HG03095 (cell line): ENCODE data around the gene ZMIZ1.
"Not testable (repeated sequence)": the region's sequence is repeated elsewhere in the genome, so short reads cannot be mapped to it uniquely, and the experiment has no call there.

Experiments used
- ATAC-seq: cut with Tn5 transposase; IDR thresholded peaks from one replicate; pipeline ENCODE4 v1.9.1; 2021; ENCODE audit warnings: moderate library complexity; ENCODE audit not compliant: unreplicated experiment

Gene ZMIZ1

GRCh38 chr10:79277579-79278269 is 209.0 kb downstream of the ZMIZ1 start:
- ATAC-seq: no peak

- not testable (repeated sequence) for ATAC-seq
These were observed 210.3 kb downstream of the ZMIZ1 start for GRCh38 chr10:79279047-79279446.

GRCh38 chr10:79280956-79281355 is 212.2 kb downstream of the ZMIZ1 start:
- ATAC-seq: no peak

- ATAC-seq: no peak
These were observed 213.6 kb downstream of the ZMIZ1 start for GRCh38 chr10:79282388-79282787.

- no peak for ATAC-seq
These were observed 214.8 kb downstream of the ZMIZ1 start for GRCh38 chr10:79283616-79284015.

GRCh38 chr10:79284158-79284871 is 215.5 kb downstream of the ZMIZ1 start:
- no peak for ATAC-seq

GRCh38 chr10:79285315-79286197 is 216.8 kb downstream of the ZMIZ1 start:
- ATAC-seq: peak; percentile 70

GRCh38 chr10:79286318-79286951 is 217.7 kb downstream of the ZMIZ1 start:
- ATAC-seq: peak; percentile 81

- no peak for ATAC-seq
These were observed 219.4 kb downstream of the ZMIZ1 start for GRCh38 chr10:79287973-79288723.

GRCh38 chr10:79289801-79290200 is 221.0 kb downstream of the ZMIZ1 start:
- ATAC-seq: no peak

- no peak for ATAC-seq
These were observed 223.4 kb downstream of the ZMIZ1 start for GRCh38 chr10:79292026-79292766.

GRCh38 chr10:79292891-79293746 is 224.4 kb downstream of the ZMIZ1 start:
- no peak for ATAC-seq

GRCh38 chr10:79293841-79294581 is 225.2 kb downstream of the ZMIZ1 start:
- no peak for ATAC-seq

- no peak for ATAC-seq
These were observed 226.8 kb downstream of the ZMIZ1 start for GRCh38 chr10:79295563-79295962.

GRCh38 chr10:79296431-79296830 is 227.7 kb downstream of the ZMIZ1 start:
- ATAC-seq: no peak

- no peak for ATAC-seq
These were observed 229.9 kb downstream of the ZMIZ1 start for GRCh38 chr10:79298403-79299244.
